Muscle layer of colon (tissue), 2 donors: ENCODE results near the gene TMEM115.

ENCODE experiments used
- H3K27ac ChIP-seq: one replicate; pipeline ENCODE4 v1.7.0; 2013; ENCODE audit warnings: low read depth, mild to moderate bottlenecking, low read length, moderate library complexity
- H3K27me3 ChIP-seq, 2 donors: one replicate each; pipeline ENCODE4 v1.7.0; 2013; ENCODE audit warnings: low read length in 2 of 2, mild to moderate bottlenecking in 2 of 2; ENCODE audit not compliant: insufficient read depth in 2 of 2, control insufficient read depth in 1 of 2
- H3K36me3 ChIP-seq: one replicate; pipeline ENCODE4 v1.7.0; 2013; ENCODE audit warnings: mild to moderate bottlenecking, low read length; ENCODE audit not compliant: insufficient read depth
- H3K4me1 ChIP-seq: one replicate; pipeline ENCODE4 v1.7.0; 2013; ENCODE audit warnings: mild to moderate bottlenecking, low read length; ENCODE audit not compliant: insufficient read depth
- H3K4me3 ChIP-seq, 2 donors: one replicate each; pipeline ENCODE4 v1.7.0; 2013; ENCODE audit warnings: low read length in 2 of 2, low read depth in 1 of 2, mild to moderate bottlenecking in 1 of 2, moderate library complexity in 1 of 2
- H3K9ac ChIP-seq: one replicate; pipeline ENCODE4 v1.7.0; 2013; ENCODE audit warnings: low read length
- H3K9me3 ChIP-seq: one replicate; pipeline ENCODE4 v1.7.0; 2013; ENCODE audit warnings: mild to moderate bottlenecking, low read length
- donor health status: abdominal sarcoma.
- donor health status: Adenocarcinoma of cecum.

Gene TMEM115

DNA sequence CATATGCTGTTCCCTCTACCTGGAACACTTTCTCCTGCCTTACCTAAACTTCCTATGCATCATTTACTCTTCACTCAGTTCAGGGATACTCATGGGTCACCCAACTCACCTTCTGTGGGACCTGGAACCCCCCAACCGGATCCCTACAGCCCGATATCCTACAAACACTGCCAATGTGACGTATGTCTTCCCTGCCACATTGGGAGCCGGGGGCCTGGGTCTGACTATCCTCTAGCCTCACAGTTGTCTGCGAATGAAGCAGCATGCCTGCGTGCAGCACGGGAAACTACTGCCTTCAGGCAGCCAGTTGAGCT is 9.2 kb downstream of the TMEM115 start:
- Histone ChIP-seq H3K9me3 (no peaks in the 10 kb centered on the region), H3K4me1 (peaks cover 31% of the 10 kb centered on the region)

GRCh38 chr3:50347187-50347813 is 12.0 kb downstream of the TMEM115 start:
- Histone ChIP-seq H3K9ac (no peak overlapping the region), H3K36me3 (peaks cover 10% of the 10 kb centered on the region), H3K9me3 (no peaks in the 10 kb centered on the region), H3K27me3 (no peaks in the 10 kb centered on the region), H3K27ac (no peak overlapping the region), H3K4me1 (peaks cover 34% of the 10 kb centered on the region), H3K4me3 (no peak overlapping the region)

More for the DNA sequence above, 9.2 kb downstream of the TMEM115 start:
- Histone ChIP-seq H3K4me3 (peak overlapping the region; percentile 66 to 91), H3K27ac (peak overlapping the region; percentile 43), H3K36me3 (peaks cover 33% of the 10 kb centered on the region), H3K27me3 (no peaks in the 10 kb centered on the region), H3K9ac (peak overlapping the region; percentile 71)

DNA sequence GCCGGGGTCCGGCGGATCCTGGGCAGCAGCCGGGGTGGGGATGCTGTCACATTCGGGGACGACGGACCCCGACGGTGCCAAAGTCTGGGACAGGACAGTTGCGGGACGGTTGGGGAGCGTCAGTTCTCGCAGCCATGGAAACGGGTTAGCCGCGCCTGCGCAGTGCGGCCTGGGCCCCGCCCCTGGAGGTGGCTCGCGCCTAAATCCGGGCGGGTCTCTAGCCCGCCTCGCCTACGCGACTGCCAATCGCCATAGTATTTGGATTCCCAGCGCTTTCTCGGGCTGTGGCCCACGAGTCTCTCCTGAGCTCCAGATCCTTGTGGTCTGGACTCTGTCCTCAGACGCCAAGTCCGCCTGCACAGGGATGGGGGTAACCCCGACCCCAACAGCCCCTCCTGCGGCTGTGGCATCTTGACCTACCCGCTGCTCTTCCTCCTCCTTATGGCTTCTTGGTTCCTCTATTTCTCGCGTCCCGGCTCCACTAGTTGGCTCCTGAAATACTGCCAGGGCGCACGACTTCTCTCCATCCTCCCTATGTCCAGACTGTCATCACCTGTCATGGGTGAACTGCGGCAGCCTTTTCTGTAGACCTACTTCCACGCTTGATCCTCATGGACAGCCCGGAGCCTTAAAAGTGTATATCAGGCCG is 13.6 kb downstream of the TMEM115 start, which contains the start of gene ZMYND10:
TSS of gene ZMYND10 (minus strand) at position 147 of the 649 bp plus-strand sequence. CDS start 153 bp downstream, outside the sequence.
- Histone ChIP-seq H3K9ac (no peak within 1 kb of the TSS), H3K4me3 (peak within 1 kb of the TSS; percentile 38 to 59), H3K36me3 (peaks cover 10% of the 10 kb centered on the region), H3K27ac (no peak within 1 kb of the TSS), H3K4me1 (peaks cover 33% of the 10 kb centered on the region), H3K27me3 (no peaks in the 10 kb centered on the region), H3K9me3 (no peaks in the 10 kb centered on the region)

- Histone ChIP-seq H3K4me1 (peaks cover 33% of the 10 kb centered on the region), H3K9ac (no peak overlapping the region), H3K9me3 (no peaks in the 10 kb centered on the region), H3K27ac (no peak overlapping the region), H3K36me3 (peaks cover 10% of the 10 kb centered on the region), H3K27me3 (no peaks in the 10 kb centered on the region), H3K4me3 (peak overlapping the region; percentile 38 to 59)
Observed at GRCh38 chr3:50345008-50345407, 14.3 kb downstream of the TMEM115 start.

DNA sequence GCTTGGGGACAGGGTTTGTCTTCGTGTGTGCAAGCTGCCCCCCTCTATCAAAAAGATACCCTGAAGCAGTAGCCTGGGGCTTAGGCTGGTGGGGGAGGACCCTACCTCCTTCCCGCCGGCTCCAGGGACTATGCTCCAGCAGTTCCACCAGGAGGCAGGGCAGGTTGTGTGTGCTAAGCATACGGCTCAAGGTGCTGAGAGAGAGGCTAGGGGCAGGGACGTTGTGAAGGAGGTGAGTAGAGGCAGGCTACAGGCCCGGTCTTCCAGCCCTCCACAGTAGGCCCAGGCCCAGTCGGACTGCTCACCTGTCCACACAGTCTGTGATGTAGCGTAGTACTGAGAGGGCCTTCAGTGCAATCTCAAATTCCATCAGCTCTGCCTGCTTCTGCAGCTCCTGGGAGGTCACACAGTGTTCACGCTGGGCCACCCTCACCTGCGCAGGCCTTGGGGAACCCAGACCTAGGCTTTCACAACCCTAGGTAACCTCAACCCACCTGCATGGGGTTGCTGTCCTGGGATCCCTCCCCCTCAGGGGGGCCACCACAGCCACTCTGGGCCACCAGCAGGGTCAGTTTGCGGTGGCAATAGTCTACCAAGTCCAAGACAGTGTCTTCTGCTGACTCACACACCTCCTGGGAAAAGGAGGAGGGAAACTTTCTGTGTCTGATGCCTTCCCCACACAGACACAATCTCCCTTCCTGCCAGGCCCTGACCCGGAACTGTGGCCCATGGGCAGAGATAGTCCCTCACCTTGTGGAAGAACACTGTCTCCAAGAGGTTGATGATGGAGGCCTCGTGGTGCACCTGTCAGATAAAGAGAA is 16.3 kb downstream of the TMEM115 start:
- Histone ChIP-seq H3K36me3 (no peaks in the 10 kb centered on the region), H3K27me3 (no peaks in the 10 kb centered on the region), H3K27ac (no peak overlapping the region), H3K4me3 (no peak overlapping the region), H3K4me1 (peaks cover 34% of the 10 kb centered on the region), H3K9me3 (no peaks in the 10 kb centered on the region), H3K9ac (no peak overlapping the region)

- Histone ChIP-seq H3K4me1 (peaks cover 36% of the 10 kb centered on the region), H3K9ac (no peak overlapping the region), H3K4me3 (no peak overlapping the region), H3K36me3 (no peaks in the 10 kb centered on the region), H3K27me3 (no peaks in the 10 kb centered on the region), H3K9me3 (no peaks in the 10 kb centered on the region), H3K27ac (no peak overlapping the region)
Observed at GRCh38 chr3:50341996-50342650, 17.2 kb downstream of the TMEM115 start.

DNA sequence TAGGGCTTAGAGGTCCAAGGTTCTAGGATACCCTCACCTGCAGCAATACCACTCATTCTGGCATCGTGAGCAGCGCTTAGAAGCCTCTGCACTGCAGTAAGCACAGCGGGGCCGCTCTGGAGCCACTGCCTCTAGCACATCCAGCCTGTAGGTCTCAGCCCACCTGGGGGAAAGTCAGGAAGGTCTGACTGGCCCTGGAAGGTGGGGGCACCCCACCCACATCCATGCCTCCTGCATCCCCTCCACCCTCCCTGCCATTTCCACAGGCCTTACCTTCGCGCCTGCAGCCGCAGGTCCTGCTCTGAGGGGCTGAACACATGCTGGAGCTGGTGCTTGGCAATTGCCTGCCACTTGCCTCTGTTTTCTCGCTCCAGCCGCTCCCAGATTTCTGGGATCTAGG is 17.8 kb downstream of the TMEM115 start:
- peaks cover 37% of the 10 kb centered on the region for H3K4me1 ChIP-seq
- H3K27ac ChIP-seq = no peak overlapping the region
- peak overlapping the region in 1 of 2 donors; percentile 58 for H3K4me3 ChIP-seq
- no peaks in the 10 kb centered on the region for H3K36me3 ChIP-seq
- H3K27me3 ChIP-seq = no peaks in the 10 kb centered on the region
- H3K9me3 ChIP-seq = no peaks in the 10 kb centered on the region
- no peak overlapping the region for H3K9ac ChIP-seq

GRCh38 chr3:50340448-50341329 is 18.6 kb downstream of the TMEM115 start, which contains the start of gene RASSF1:
TSS of gene RASSF1 (minus strand) at chr3:50340836. CDS start at chr3:50340805, 31 bp downstream.
- Histone ChIP-seq H3K27me3 (no peaks in the 10 kb centered on the region), H3K9ac (no peak within 1 kb of the TSS), H3K4me3 (peak within 1 kb of the TSS; percentile 29 to 58), H3K36me3 (no peaks in the 10 kb centered on the region), H3K9me3 (no peaks in the 10 kb centered on the region), H3K4me1 (peaks cover 43% of the 10 kb centered on the region), H3K27ac (peak within 1 kb of the TSS; percentile 59)

- Histone ChIP-seq H3K27ac (peak overlapping the region; percentile 6), H3K4me3 (peak overlapping the region; percentile 29 to 58), H3K27me3 (no peaks in the 10 kb centered on the region), H3K9ac (no peak overlapping the region), H3K4me1 (peaks cover 39% of the 10 kb centered on the region), H3K36me3 (no peaks in the 10 kb centered on the region), H3K9me3 (no peaks in the 10 kb centered on the region)
Observed at GRCh38 chr3:50340147-50340447, 19.2 kb downstream of the TMEM115 start.

- peak overlapping the region; percentile 6 for H3K27ac ChIP-seq
- H3K36me3 ChIP-seq = no peaks in the 10 kb centered on the region
- H3K4me1 ChIP-seq = peaks cover 42% of the 10 kb centered on the region
- no peak overlapping the region for H3K9ac ChIP-seq
- no peaks in the 10 kb centered on the region for H3K9me3 ChIP-seq
- H3K4me3 ChIP-seq = peak overlapping the region; percentile 29 to 58
- H3K27me3 ChIP-seq = no peaks in the 10 kb centered on the region
Observed at GRCh38 chr3:50339485-50340146, 19.7 kb downstream of the TMEM115 start.
